CD14-positive monocyte (primary cell): Measurements from ENCODE around the gene KRT38. TPM values are rescaled to one million over a fixed set of nuclear protein-coding genes. Genes with fewer than 3 reads are reported as not detected.
"Not testable (repeated sequence)": the region's sequence is repeated elsewhere in the genome, so short reads cannot be mapped to it uniquely, and the experiment has no call there.

Experiments used
- DNase-seq, 3 donors: peaks; one replicate each; pipeline ENCODE4 v3.0.0-alpha.2; 2011 to 2022
- H2AFZ ChIP-seq: 2 replicates; pipeline ENCODE4 v1.6.0; 2012; ENCODE audit warnings: mild to moderate bottlenecking, low read depth, low read length, inconsistent platforms; ENCODE audit not compliant: insufficient read depth, poor library complexity, severe bottlenecking
- H3K27ac ChIP-seq, 2 donors: 1 replicate in 1 of 2; 2 replicates in 1 of 2; pipeline ENCODE4 v1.5.1; 2012 to 2013; ENCODE audit warnings: low read length in 2 of 2, control low read depth in 1 of 2, inconsistent platforms in 1 of 2, low read depth in 1 of 2, mild to moderate bottlenecking in 1 of 2
- H3K27me3 ChIP-seq, 2 donors: one replicate each; pipeline versions ENCODE4 v1.6.0 to v1.6.1; 2011 to 2013; ENCODE audit warnings: low read length in 2 of 2; ENCODE audit not compliant: control insufficient read depth in 2 of 2, insufficient read depth in 2 of 2
- H3K36me3 ChIP-seq, 2 donors: replicated peaks in 1 of 2; 1 replicate in 1 of 2; 2 replicates in 1 of 2; pipeline versions ENCODE4 v1.5.1 to v1.6.1; 2012 to 2013; ENCODE audit warnings: low read length in 2 of 2, control low read depth in 1 of 2, inconsistent platforms in 1 of 2, mild to moderate bottlenecking in 1 of 2; ENCODE audit not compliant: insufficient read depth in 2 of 2, control insufficient read depth in 1 of 2
- H3K4me1 ChIP-seq, 2 donors: 1 replicate in 1 of 2; 2 replicates in 1 of 2; pipeline versions ENCODE4 v1.5.1 to v1.6.1; 2012 to 2013; ENCODE audit warnings: low read length in 2 of 2, control low read depth in 1 of 2, inconsistent platforms in 1 of 2, mild to moderate bottlenecking in 1 of 2, moderate library complexity in 1 of 2; ENCODE audit not compliant: insufficient read depth in 2 of 2, control insufficient read depth in 1 of 2
- H3K4me2 ChIP-seq: replicated peaks from 2 replicates; pipeline ENCODE3; 2012; ENCODE audit warnings: low read length, moderate library complexity, mild to moderate bottlenecking; ENCODE audit not compliant: poor library complexity, severe bottlenecking; ENCODE audit errors: extremely low read depth
- H3K4me3 ChIP-seq, 3 experiments: fragments of 200-600 bp in 1 of 3; sonication (generic) in 1 of 3; replicated peaks in 1 of 3; 1 replicate in 2 of 3; 2 replicates in 1 of 3; pipeline ENCODE4 v1.5.1; 2011 to 2013; ENCODE audit warnings: low read length in 3 of 3, mild to moderate bottlenecking in 3 of 3, control low read depth in 2 of 3, low read depth in 2 of 3, inconsistent platforms in 1 of 3, moderate library complexity in 1 of 3
- H3K79me2 ChIP-seq: 2 replicates; pipeline ENCODE4 v1.6.0; 2012; ENCODE audit warnings: mild to moderate bottlenecking, control low read depth, inconsistent platforms, low read length, moderate library complexity; ENCODE audit not compliant: insufficient read depth
- H3K9ac ChIP-seq: 2 replicates; pipeline ENCODE4 v1.6.0; 2017; ENCODE audit warnings: low read length, mild to moderate bottlenecking; ENCODE audit not compliant: insufficient read depth, poor library complexity, severe bottlenecking
- H3K9me3 ChIP-seq, 2 donors: replicated peaks in 1 of 2; 1 replicate in 1 of 2; 2 replicates in 1 of 2; pipeline versions ENCODE4 v1.5.1 to v1.6.1; 2012 to 2013; ENCODE audit warnings: low read length in 2 of 2, control low read depth in 1 of 2; ENCODE audit not compliant: control insufficient read depth in 1 of 2, insufficient read depth in 1 of 2
- H4K20me1 ChIP-seq: 2 replicates; pipeline ENCODE4 v1.6.0; 2012; ENCODE audit warnings: mild to moderate bottlenecking, low read length, control low read depth, moderate library complexity; ENCODE audit not compliant: insufficient read depth
- H3K27ac Mint-ChIP-seq, 7 donors: one replicate each; pipeline ENCODE4 v1.8.0; 2020; ENCODE audit warnings: mild to moderate bottlenecking in 7 of 7, mixed read lengths in 7 of 7, moderate library complexity in 6 of 7, inconsistent platforms in 2 of 7
- H3K27me3 Mint-ChIP-seq, 3 donors: one replicate each; pipeline ENCODE4 v1.8.0; 2021 to 2022; ENCODE audit warnings: low read depth in 3 of 3, mild to moderate bottlenecking in 3 of 3, mixed read lengths in 3 of 3, moderate library complexity in 3 of 3, inconsistent platforms in 1 of 3
- H3K36me3 Mint-ChIP-seq, 2 donors: one replicate each; pipeline ENCODE4 v1.8.0; 2020; ENCODE audit warnings: mixed read lengths in 2 of 2, inconsistent platforms in 1 of 2, mild to moderate bottlenecking in 1 of 2
- H3K4me1 Mint-ChIP-seq: one replicate; pipeline ENCODE4 v1.8.0; 2020; ENCODE audit warnings: mild to moderate bottlenecking, mixed read lengths
- H3K4me3 Mint-ChIP-seq, 2 donors: one replicate each; pipeline ENCODE4 v1.8.0; 2020; ENCODE audit warnings: mild to moderate bottlenecking in 2 of 2, mixed read lengths in 2 of 2, moderate library complexity in 1 of 2
- H3K9me3 Mint-ChIP-seq, 7 donors: one replicate each; pipeline ENCODE4 v1.8.0; 2020 to 2022; ENCODE audit warnings: mixed read lengths in 7 of 7, mild to moderate bottlenecking in 6 of 7, moderate library complexity in 6 of 7, inconsistent platforms in 2 of 7
- WGBS: methylation state at CpG from one replicate; pipeline ENCODE4 v1.1.5; 2013; ENCODE audit warnings: missing lambda C conversion rate; ENCODE audit not compliant: insufficient coverage; 5-methylcytosine and 5-hydroxymethylcytosine counted together
- intact Hi-C, 2 donors: fragments of 100-400 bp; cut with micrococcal nuclease; formaldehyde crosslinking; loops; one replicate each; pipeline versions ENCODE4 v1.15.0 to v1.15.1; 2023
- polyA plus RNA-seq, 3 donors: library from polyadenylated mRNA; depleted of rRNA in 1 of 3; unstranded in 2 of 3; stranded (reverse) in 1 of 3; fragments of 300-500 nt in 2 of 3; fragments of >200 nt in 1 of 3; fragmentation: Illumina TruSeq in 2 of 3; gene quantifications; 1 replicate in 2 of 3; 2 replicates in 1 of 3; pipeline ENCODE4 v1.2.3, GENCODE V29; 2012 to 2021
- TF ChIP-seq, protein P1 (sequence below): fragments of 200-600 bp; IDR thresholded peaks from one replicate; pipeline ENCODE4 v1.8.0; 2022; ENCODE audit warnings: antibody characterized with exemption, mild to moderate bottlenecking

The KRT38 gene
- polyA plus RNA-seq, 3 donors, result not detected

DNA sequence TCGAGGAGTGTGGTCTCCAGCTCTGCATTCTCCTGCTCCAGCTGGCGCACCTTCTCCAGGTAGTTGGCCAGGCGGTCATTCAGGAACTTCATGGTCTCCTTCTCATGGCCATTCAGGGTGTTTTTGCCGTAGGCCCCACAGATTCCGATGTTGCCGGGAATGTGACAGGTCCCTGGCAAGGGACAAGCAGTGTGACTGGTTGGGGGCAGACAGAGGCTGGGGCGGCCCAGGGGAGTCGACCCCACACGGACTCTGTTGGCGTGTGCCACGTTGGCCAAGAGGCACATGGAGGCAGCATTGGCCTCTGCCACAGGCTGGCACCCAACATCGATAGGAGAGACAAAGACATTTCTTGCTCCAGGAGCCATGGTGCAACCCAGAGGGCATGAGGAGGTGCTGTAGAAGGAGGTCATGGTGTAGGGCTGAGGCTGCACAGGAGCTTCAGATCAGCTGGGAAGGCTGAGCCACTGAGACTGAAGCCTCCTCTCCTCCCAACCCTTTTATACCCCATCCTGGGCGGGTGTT lies 16.6 kb downstream of the KRT38 start, which contains the start of gene KRT37:
Gene KRT37, minus strand, starts transcription at position 475 of the 525 bp plus-strand sequence. Its CDS starts 62 bp downstream, at position 413.
- Histone ChIP-seq H3K27ac (no peak within 1 kb of the TSS), H2AFZ (no peak within 1 kb of the TSS), H3K9ac (no peak within 1 kb of the TSS), H3K4me1 (no peaks in the 10 kb centered on the region), H3K4me3 (no peak within 1 kb of the TSS), H3K4me2 (no peak within 1 kb of the TSS), H3K27me3 (no peaks in the 10 kb centered on the region), H4K20me1 (no peaks in the 10 kb centered on the region), H3K79me2 (no peaks in the 10 kb centered on the region), H3K36me3 (no peaks in the 10 kb centered on the region), H3K9me3 (no peaks in the 10 kb centered on the region)
- Mint-ChIP-seq H3K27ac (peak within 1 kb of the TSS in 1 of 7 donors; percentile 18), H3K36me3 (no peaks in the 10 kb centered on the region), H3K9me3 (no peaks in the 10 kb centered on the region), H3K4me3 (no peak within 1 kb of the TSS), H3K4me1 (no peaks in the 10 kb centered on the region), H3K27me3 (peaks cover 4 to 10% (median 9%) of the 10 kb centered on the region in 3 donors)
- WGBS, result 92% methylated on average over 12 of the region's 13 CpGs
- no peak for DNase-seq
- TF ChIP-seq, protein P1, sequence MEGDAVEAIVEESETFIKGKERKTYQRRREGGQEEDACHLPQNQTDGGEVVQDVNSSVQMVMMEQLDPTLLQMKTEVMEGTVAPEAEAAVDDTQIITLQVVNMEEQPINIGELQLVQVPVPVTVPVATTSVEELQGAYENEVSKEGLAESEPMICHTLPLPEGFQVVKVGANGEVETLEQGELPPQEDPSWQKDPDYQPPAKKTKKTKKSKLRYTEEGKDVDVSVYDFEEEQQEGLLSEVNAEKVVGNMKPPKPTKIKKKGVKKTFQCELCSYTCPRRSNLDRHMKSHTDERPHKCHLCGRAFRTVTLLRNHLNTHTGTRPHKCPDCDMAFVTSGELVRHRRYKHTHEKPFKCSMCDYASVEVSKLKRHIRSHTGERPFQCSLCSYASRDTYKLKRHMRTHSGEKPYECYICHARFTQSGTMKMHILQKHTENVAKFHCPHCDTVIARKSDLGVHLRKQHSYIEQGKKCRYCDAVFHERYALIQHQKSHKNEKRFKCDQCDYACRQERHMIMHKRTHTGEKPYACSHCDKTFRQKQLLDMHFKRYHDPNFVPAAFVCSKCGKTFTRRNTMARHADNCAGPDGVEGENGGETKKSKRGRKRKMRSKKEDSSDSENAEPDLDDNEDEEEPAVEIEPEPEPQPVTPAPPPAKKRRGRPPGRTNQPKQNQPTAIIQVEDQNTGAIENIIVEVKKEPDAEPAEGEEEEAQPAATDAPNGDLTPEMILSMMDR, result no peak
- intact Hi-C loops, result no loop called here

- DNase-seq, H4K20me1 ChIP-seq, H3K4me2 ChIP-seq, H3K4me3 Mint-ChIP-seq, H3K9ac ChIP-seq, H3K27ac Mint-ChIP-seq, H3K79me2 ChIP-seq, H3K4me3 ChIP-seq, intact Hi-C loops, H3K27me3 ChIP-seq, H3K27me3 Mint-ChIP-seq, H3K36me3 Mint-ChIP-seq, H3K4me1 ChIP-seq, H3K9me3 Mint-ChIP-seq, H3K4me1 Mint-ChIP-seq, H2AFZ ChIP-seq, H3K36me3 ChIP-seq, H3K9me3 ChIP-seq, H3K27ac ChIP-seq: not testable (repeated sequence)
- WGBS, result 94% methylated on average over 11 of the region's 11 CpGs
These were observed 18.2 kb downstream of the KRT38 start for GRCh38 chr17:41422586-41422985.
